ACC112 (cell line): Measurements from ENCODE around the gene DNAJC13.

Experiments
- H2AFZ ChIP-seq: fragments of 200-600 bp; sonication (generic); one replicate; pipeline ENCODE4 v1.6.0; 2017; ENCODE audit warnings: antibody characterized with exemption, low read length; ENCODE audit not compliant: unreplicated experiment
- H3K27ac ChIP-seq: fragments of 200-600 bp; sonication (generic); 2 replicates; pipeline ENCODE4 v1.5.1; 2014; ENCODE audit warnings: low read depth, mild to moderate bottlenecking, antibody characterized with exemption, low read length, moderate library complexity
- H3K27me3 ChIP-seq: fragments of 200-600 bp; sonication (generic); 2 replicates; pipeline ENCODE4 v1.6.1; 2014; ENCODE audit warnings: mild to moderate bottlenecking, antibody characterized with exemption, low read length, moderate library complexity, mixed read lengths; ENCODE audit not compliant: insufficient read depth
- H3K36me3 ChIP-seq: fragments of 200-600 bp; sonication (generic); 2 replicates; pipeline ENCODE4 v1.6.1; 2016; ENCODE audit warnings: mild to moderate bottlenecking, antibody characterized with exemption, low read length, moderate library complexity, mixed read lengths; ENCODE audit not compliant: insufficient read depth
- H3K4me1 ChIP-seq: fragments of 200-600 bp; sonication (generic); one replicate; pipeline ENCODE4 v1.6.1; 2016; ENCODE audit warnings: low read length, mixed read lengths; ENCODE audit not compliant: insufficient read depth, unreplicated experiment, control insufficient read depth
- H3K4me3 ChIP-seq: fragments of 200-600 bp; sonication (generic); 2 replicates; pipeline ENCODE4 v1.5.1; 2014; ENCODE audit warnings: mild to moderate bottlenecking, low read depth, low read length
- H3K79me2 ChIP-seq: fragments of 200-600 bp; sonication (generic); one replicate; pipeline ENCODE4 v1.6.0; 2016; ENCODE audit warnings: low read length; ENCODE audit not compliant: control insufficient read depth, unreplicated experiment, insufficient read depth

DNAJC13 gene

DNA sequence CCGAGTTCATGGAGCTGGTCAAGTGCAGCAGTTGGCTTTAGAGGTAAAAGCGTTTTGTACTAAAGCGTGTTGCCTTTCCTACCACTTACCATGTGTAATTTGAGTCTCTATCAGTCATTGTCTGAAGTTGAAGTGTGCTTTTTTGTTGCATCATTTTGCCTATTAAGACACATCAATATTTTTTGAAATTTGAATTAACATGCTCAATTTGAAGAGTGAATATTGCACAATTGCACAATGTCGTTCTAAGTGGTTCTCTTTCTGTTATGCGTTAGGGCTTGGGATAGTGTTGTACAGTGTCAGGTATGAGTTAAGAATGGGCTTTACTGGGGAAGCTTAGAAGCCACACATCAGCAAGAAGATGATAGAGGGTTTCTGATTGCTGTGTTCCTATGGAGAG, 95.8 kb downstream of the DNAJC13 start:
- H3K4me1 ChIP-seq = no peaks in the 10 kb centered on the region
- H2AFZ ChIP-seq = no peak overlapping the region
- no peaks in the 10 kb centered on the region for H3K27me3 ChIP-seq
- H3K36me3 ChIP-seq = peaks cover 69% of the 10 kb centered on the region
- no peak overlapping the region for H3K27ac ChIP-seq
- no peaks in the 10 kb centered on the region for H3K79me2 ChIP-seq
- no peak overlapping the region for H3K4me3 ChIP-seq

DNA sequence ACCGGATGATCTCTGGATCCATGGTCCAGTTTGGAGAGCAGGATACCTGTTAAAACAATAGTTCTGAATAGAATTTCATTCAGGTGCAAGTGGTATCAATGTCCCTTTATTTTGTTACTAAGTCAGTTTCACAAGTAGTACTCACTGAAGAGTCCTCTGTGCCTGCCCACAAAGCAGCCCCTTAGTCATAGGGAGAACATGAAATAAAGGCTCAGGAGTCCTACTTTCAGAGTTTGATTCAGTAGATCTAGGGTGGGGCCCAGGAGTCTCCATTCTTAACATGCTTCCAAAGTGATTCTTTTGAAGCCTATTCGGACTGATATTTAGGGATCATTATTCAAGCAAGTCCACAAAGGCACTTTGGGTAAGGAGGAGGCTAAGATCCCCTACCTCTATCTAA, 100.0 kb downstream of the DNAJC13 start:
- peaks cover 67% of the 10 kb centered on the region for H3K36me3 ChIP-seq

GRCh38 chr3:132519914-132520313, 102.6 kb downstream of the DNAJC13 start:
- Histone ChIP-seq H3K36me3 (peaks cover 72% of the 10 kb centered on the region), H3K79me2 (no peaks in the 10 kb centered on the region), H3K4me1 (no peaks in the 10 kb centered on the region), H2AFZ (no peak overlapping the region), H3K27me3 (no peaks in the 10 kb centered on the region), H3K4me3 (no peak overlapping the region), H3K27ac (no peak overlapping the region)

More for the DNA sequence above, 100.0 kb downstream of the DNAJC13 start:
- H2AFZ ChIP-seq = no peak overlapping the region
- no peaks in the 10 kb centered on the region for H3K79me2 ChIP-seq
- H3K27ac ChIP-seq = no peak overlapping the region
- no peaks in the 10 kb centered on the region for H3K27me3 ChIP-seq
- no peak overlapping the region for H3K4me3 ChIP-seq
- H3K4me1 ChIP-seq = no peaks in the 10 kb centered on the region

DNA sequence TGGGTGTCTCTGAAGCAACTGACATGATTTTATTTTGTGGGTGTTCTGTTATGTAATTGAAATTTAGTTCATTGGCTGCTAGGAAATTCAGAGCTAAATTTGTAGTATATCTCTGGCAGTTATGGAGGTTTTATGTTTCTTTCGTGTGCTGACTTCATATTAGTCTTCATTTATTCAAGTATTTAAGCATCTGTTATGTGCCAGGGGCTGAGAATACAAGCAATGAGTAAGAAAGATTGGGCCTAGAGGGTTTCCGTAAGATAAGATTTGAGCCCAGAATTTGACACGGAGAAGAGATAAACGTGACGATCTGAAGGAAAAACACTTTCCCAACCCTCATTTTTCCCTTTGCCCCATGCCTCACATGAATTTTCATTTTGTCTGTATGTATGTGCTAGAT, 104.6 kb downstream of the DNAJC13 start:
- Histone ChIP-seq H3K4me3 (no peak overlapping the region), H3K27ac (no peak overlapping the region), H3K36me3 (peaks cover 66% of the 10 kb centered on the region), H2AFZ (no peak overlapping the region), H3K79me2 (no peaks in the 10 kb centered on the region), H3K4me1 (no peaks in the 10 kb centered on the region), H3K27me3 (no peaks in the 10 kb centered on the region)

DNA sequence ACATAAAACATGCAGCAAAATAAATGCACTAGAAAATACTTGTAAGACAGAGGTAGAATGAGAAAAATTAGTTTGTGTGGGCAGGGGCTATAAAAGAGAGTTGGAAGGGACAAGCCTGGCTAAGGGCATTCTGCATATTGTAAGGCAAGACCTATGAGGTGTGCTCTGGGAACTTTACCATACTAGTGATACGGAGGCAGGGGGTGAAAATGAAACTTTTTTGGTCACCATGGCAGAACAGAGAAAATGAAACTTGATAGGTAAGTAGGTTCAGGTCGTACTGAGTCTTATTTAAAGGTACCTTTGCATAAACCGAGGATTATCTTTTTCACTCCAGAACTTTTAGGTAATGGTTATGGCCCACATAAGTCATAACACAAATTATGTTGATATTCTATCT, 105.1 kb downstream of the DNAJC13 start:
- no peak overlapping the region for H2AFZ ChIP-seq
- peaks cover 61% of the 10 kb centered on the region for H3K36me3 ChIP-seq
- no peaks in the 10 kb centered on the region for H3K27me3 ChIP-seq
- H3K79me2 ChIP-seq = no peaks in the 10 kb centered on the region
- H3K4me1 ChIP-seq = no peaks in the 10 kb centered on the region
- no peak overlapping the region for H3K4me3 ChIP-seq
- no peak overlapping the region for H3K27ac ChIP-seq

DNA sequence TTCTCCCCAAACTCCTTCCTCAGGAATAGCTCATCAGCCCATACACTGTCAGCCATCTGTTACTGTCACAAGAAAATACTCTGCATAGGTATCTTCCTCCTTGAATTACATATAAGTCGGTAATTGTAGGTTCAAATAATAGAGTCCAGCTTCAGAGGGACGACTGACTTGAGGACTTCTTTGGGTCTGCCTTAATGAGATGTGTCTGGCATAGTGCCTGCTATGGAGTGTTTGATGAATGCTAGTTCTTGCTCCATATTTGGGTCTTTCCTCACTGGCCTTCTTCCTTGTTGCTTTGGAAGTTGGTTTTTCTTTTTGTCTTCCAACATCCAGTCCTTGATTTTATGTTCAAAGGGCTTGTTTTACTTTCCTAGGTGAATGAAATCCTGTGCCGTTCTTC, 113.3 kb downstream of the DNAJC13 start:
- H3K79me2 ChIP-seq = no peaks in the 10 kb centered on the region
- H3K36me3 ChIP-seq = peaks cover 29% of the 10 kb centered on the region

GRCh38 chr3:132535575-132536441, 118.5 kb downstream of the DNAJC13 start:
- no peak overlapping the region for H3K4me3 ChIP-seq
- peaks cover 7% of the 10 kb centered on the region for H3K4me1 ChIP-seq
- peak overlapping the region; percentile 78 for H2AFZ ChIP-seq
- H3K36me3 ChIP-seq = peaks cover 21% of the 10 kb centered on the region
- H3K79me2 ChIP-seq = peaks cover 2% of the 10 kb centered on the region
- no peaks in the 10 kb centered on the region for H3K27me3 ChIP-seq
- H3K27ac ChIP-seq = peak overlapping the region; percentile 65

More for the DNA sequence above, 113.3 kb downstream of the DNAJC13 start:
- no peaks in the 10 kb centered on the region for H3K27me3 ChIP-seq
- no peak overlapping the region for H3K27ac ChIP-seq
- H2AFZ ChIP-seq = no peak overlapping the region
- no peak overlapping the region for H3K4me3 ChIP-seq
- no peaks in the 10 kb centered on the region for H3K4me1 ChIP-seq

GRCh38 chr3:132536442-132537153, 119.3 kb downstream of the DNAJC13 start:
- Histone ChIP-seq H3K27me3 (no peaks in the 10 kb centered on the region), H3K4me1 (peaks cover 10% of the 10 kb centered on the region), H3K27ac (peak overlapping the region; percentile 65), H3K36me3 (peaks cover 21% of the 10 kb centered on the region), H2AFZ (peak overlapping the region; percentile 78), H3K4me3 (no peak overlapping the region), H3K79me2 (peaks cover 2% of the 10 kb centered on the region)

DNA sequence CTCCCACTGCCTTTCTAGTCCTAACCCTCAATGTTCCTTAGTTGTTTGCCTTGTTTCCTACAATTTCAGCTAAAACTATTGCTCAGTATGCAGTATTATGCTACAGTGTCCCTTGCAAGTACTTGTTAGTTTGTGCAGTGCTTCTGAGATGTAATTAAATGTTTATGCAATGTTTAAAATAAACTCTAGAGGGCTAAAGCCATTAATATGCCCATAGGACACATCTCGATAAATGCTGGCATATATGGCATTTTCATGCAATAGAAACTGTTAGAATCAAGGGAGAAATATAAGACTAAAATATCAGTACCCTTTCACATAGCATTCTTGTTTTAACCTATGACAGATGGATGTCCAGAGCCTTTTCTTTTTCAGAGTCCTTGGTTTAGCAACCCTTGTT, 120.0 kb downstream of the DNAJC13 start:
- Histone ChIP-seq H2AFZ (no peak overlapping the region), H3K4me3 (no peak overlapping the region), H3K36me3 (peaks cover 21% of the 10 kb centered on the region), H3K27ac (no peak overlapping the region), H3K79me2 (peaks cover 2% of the 10 kb centered on the region), H3K27me3 (no peaks in the 10 kb centered on the region), H3K4me1 (peaks cover 17% of the 10 kb centered on the region)

GRCh38 chr3:132538072-132538471, 120.8 kb downstream of the DNAJC13 start:
- Histone ChIP-seq H3K27ac (no peak overlapping the region), H3K4me1 (peaks cover 24% of the 10 kb centered on the region), H3K4me3 (no peak overlapping the region), H3K79me2 (peaks cover 2% of the 10 kb centered on the region), H2AFZ (no peak overlapping the region), H3K27me3 (no peaks in the 10 kb centered on the region), H3K36me3 (peaks cover 21% of the 10 kb centered on the region)

DNA sequence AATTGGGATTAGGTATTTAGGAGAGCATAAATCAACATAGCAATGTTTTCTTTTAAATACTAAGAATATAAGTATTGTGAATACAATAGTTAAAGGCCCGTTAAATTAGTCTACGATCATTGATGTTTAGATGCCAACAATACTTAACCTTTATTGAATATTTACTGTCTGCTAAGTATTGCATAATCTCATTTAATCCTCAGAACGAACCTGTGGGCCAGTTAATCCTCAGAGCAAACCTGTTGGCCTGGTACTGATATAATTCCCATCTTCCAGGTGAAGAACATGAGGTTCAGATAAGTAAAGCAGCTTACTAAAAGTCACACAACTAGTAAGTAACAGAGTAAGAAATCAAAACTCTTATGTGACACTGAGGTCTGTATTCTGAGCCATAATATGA, 122.4 kb downstream of the DNAJC13 start:
- H3K4me1 ChIP-seq = peaks cover 33% of the 10 kb centered on the region
- no peak overlapping the region for H3K4me3 ChIP-seq
- no peaks in the 10 kb centered on the region for H3K27me3 ChIP-seq
- no peak overlapping the region for H2AFZ ChIP-seq
- H3K79me2 ChIP-seq = peaks cover 2% of the 10 kb centered on the region
- no peak overlapping the region for H3K27ac ChIP-seq
- H3K36me3 ChIP-seq = peaks cover 21% of the 10 kb centered on the region
